Right lobe of liver (tissue), 6 donors: ENCODE data around the gene USP5. TPM values are rescaled to one million over a fixed set of nuclear protein-coding genes. Genes with fewer than 3 reads are reported as not detected.

ENCODE experiments used
- ATAC-seq, 4 donors: fragments of 200-7000 bp; cut with Tn5 transposase; one replicate each; pipeline ENCODE4 v1.9.1; 2020; ENCODE audit warnings: mild to moderate bottlenecking in 4 of 4, moderate library complexity in 4 of 4
- DNase-seq, 3 donors: peaks; one replicate each; pipeline ENCODE4 v3.0.0-alpha.2; 2020
- H3K27ac ChIP-seq, 3 donors: fragments of 200-600 bp; one replicate each; pipeline ENCODE4 v1.8.0; 2022
- H3K27me3 ChIP-seq, 2 donors: fragments of 200-600 bp; one replicate each; pipeline ENCODE4 v1.8.0; 2022
- H3K36me3 ChIP-seq, 4 donors: fragments of 200-600 bp; sonication (generic) in 1 of 4; one replicate each; pipeline versions ENCODE4 v1.5.1 to v1.8.0; 2017 to 2022; ENCODE audit warnings: control low read depth in 1 of 4
- H3K4me1 ChIP-seq, 4 donors: fragments of 200-600 bp; sonication (generic) in 1 of 4; one replicate each; pipeline versions ENCODE4 v1.5.1 to v1.8.0; 2017 to 2022; ENCODE audit warnings: control low read depth in 1 of 4
- H3K4me3 ChIP-seq, 3 donors: fragments of 200-600 bp; one replicate each; pipeline ENCODE4 v1.8.0; 2022
- H3K9me3 ChIP-seq, 4 donors: fragments of 200-600 bp; sonication (generic) in 1 of 4; one replicate each; pipeline versions ENCODE4 v1.5.1 to v1.8.0; 2017 to 2022; ENCODE audit warnings: control low read depth in 1 of 4
- CTCF ChIP-seq, 4 donors: fragments of 200-600 bp in 3 of 4; fragments of 450-650 bp in 1 of 4; IDR thresholded peaks; one replicate each; pipeline versions ENCODE4 v1.5.1 to v1.8.0; 2016 to 2022; ENCODE audit warnings: antibody characterized with exemption in 4 of 4, mild to moderate bottlenecking in 2 of 4
- POLR2A ChIP-seq: fragments of 450-650 bp; IDR thresholded peaks from one replicate; pipeline ENCODE4 v1.6.1; 2017; ENCODE audit warnings: antibody characterized with exemption, mild to moderate bottlenecking
- WGBS: methylation state at CpG from one replicate; pipeline ENCODE4 v1.1.6; 2018; ENCODE audit warnings: low coverage, low lambda C conversion rate; ENCODE audit not compliant: insufficient coverage; ENCODE audit errors: missing lambda C conversion rate; 5-methylcytosine and 5-hydroxymethylcytosine counted together
- intact Hi-C, 2 donors: fragments of 100-400 bp; cut with DNase I; formaldehyde crosslinking; loops; one replicate each; pipeline versions ENCODE4 v1.11.2 to v1.14.1; 2022
- total RNA-seq, 6 experiments: library from RNA; depleted of rRNA in 2 of 6; stranded (reverse); fragments of >200 nt in 2 of 6; fragmentation: NEBNext Ultra II Directional in 3 of 6; extraction: Animal tissue kit (Norgen Biotek cat#: 25700) in 3 of 6; gene quantifications; one replicate each; pipeline versions ENCODE4 v1.1.0 to v1.2.4, GENCODE V29; 2016 to 2023
- donor health status: DM: no; HTN: yes; CAD: no.
- donor health status: DM: no; HTN: no; CAD: no.
- donor health status: DM: no; HTN: no; CAD: no.
- donor health status: DM: no; HTN: yes; CAD: no.
- donor health status: DM: no; HTN: yes; CAD: no.

USP5 gene
- total RNA-seq, 6 experiments from 2014 or later, result 38.2 to 59.5 (median 42.6) TPM

- ATAC-seq (no peak), DNase-seq (no peak)
- 49% methylated on average over 4 of the region's 6 CpGs for WGBS
- Histone ChIP-seq H3K4me1 (peaks cover 0 to 5% (median 0%) of the 10 kb centered on the region in 4 donors), H3K9me3 (no peaks in the 10 kb centered on the region), H3K36me3 (no peaks in the 10 kb centered on the region), H3K27me3 (no peaks in the 10 kb centered on the region), H3K4me3 (no peak overlapping the region), H3K27ac (no peak overlapping the region)
- intact Hi-C loops, result loop anchor here in 1 of 2 donors (10.0 kb wide), 1 partner anchor 206 kb away; no protein-coding TSS in a partner anchor
- TF ChIP-seq POLR2A, result no peak
- TF ChIP-seq CTCF (IDR thresholded peaks at IDR 0.05), result no peak
These were observed 21.0 kb upstream of the USP5 start for GRCh38 chr12:6830999-6831398.

- Histone ChIP-seq H3K36me3 (no peaks in the 10 kb centered on the region), H3K27ac (no peak overlapping the region), H3K4me1 (peaks cover 0 to 5% (median 0%) of the 10 kb centered on the region in 4 donors), H3K27me3 (no peaks in the 10 kb centered on the region), H3K9me3 (no peaks in the 10 kb centered on the region), H3K4me3 (no peak overlapping the region)
- no peak for ATAC-seq
- no peak for DNase-seq
- WGBS, result 61% methylated on average over 6 of the region's 12 CpGs
- intact Hi-C loops, result loop anchor here in 1 of 2 donors (10.0 kb wide), 1 partner anchor 207 kb away; no protein-coding TSS in a partner anchor
- no peak for TF ChIP-seq POLR2A
- TF ChIP-seq CTCF (IDR thresholded peaks at IDR 0.05), result no peak
These were observed 20.4 kb upstream of the USP5 start for GRCh38 chr12:6831450-6831995.

GRCh38 chr12:6832125-6832524 lies 19.8 kb upstream of the USP5 start:
- TF ChIP-seq CTCF (IDR thresholded peaks at IDR 0.05) (no peak), POLR2A (no peak)
- no peak overlapping the region for H3K27ac ChIP-seq
- H3K9me3 ChIP-seq, result no peaks in the 10 kb centered on the region
- intact Hi-C loops, result loop anchor here in 1 of 2 donors (10.0 kb wide), 1 partner anchor 207 kb away; no protein-coding TSS in a partner anchor
- ATAC-seq (peak in 2 of 4 donors; percentile 24 to 38), DNase-seq (no peak)
- H3K36me3 ChIP-seq, result no peaks in the 10 kb centered on the region
- H3K4me3 ChIP-seq, result no peak overlapping the region
- peaks cover 0 to 5% (median 0%) of the 10 kb centered on the region in 4 donors for H3K4me1 ChIP-seq
- no peaks in the 10 kb centered on the region for H3K27me3 ChIP-seq
- 76% methylated on average over 4 of the region's 4 CpGs for WGBS

- Histone ChIP-seq H3K4me1 (peaks cover 0 to 5% (median 0%) of the 10 kb centered on the region in 4 donors), H3K27me3 (no peaks in the 10 kb centered on the region), H3K9me3 (no peaks in the 10 kb centered on the region), H3K27ac (no peak overlapping the region), H3K36me3 (no peaks in the 10 kb centered on the region), H3K4me3 (no peak overlapping the region)
- intact Hi-C loops, result loop anchor here in 1 of 2 donors (10.0 kb wide), 1 partner anchor 209 kb away; no protein-coding TSS in a partner anchor
- ATAC-seq, result no peak
- WGBS, result 78% methylated on average over 4 of the region's 6 CpGs
- TF ChIP-seq CTCF (IDR thresholded peaks at IDR 0.05) (no peak), POLR2A (no peak)
- no peak for DNase-seq
These were observed 18.6 kb upstream of the USP5 start for GRCh38 chr12:6833189-6833890.
